Measurements from ENCODE around the gene POU4F3. TPM values are rescaled to one million over a fixed set of nuclear protein-coding genes. Genes with fewer than 3 reads are reported as not detected.

The POU4F3 gene
- total RNA-seq, 4 donors from 2014 or later = not detected

DNA sequence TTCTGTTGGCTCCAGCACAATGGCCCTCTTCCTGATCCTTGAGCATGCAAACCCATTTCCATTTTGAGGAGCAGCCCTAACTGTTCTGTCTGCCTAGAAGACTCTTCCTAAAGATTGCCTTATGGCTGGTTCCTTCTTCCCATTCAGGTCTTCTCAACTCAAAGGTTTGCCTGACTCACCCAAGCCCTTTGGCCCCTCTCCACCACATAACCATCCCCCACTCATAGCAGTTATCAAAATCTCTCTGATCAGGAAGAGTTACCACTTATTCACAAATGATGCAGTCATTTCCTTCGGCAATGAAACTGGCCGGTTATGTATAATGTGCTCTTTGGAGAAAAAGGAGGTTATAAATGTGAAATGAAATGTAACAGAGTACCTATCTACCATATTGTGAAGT, 8.9 kb upstream of the POU4F3 start:
- Histone ChIP-seq H3K27ac (no peak overlapping the region), H3K4me1 (no peaks in the 10 kb centered on the region), H3K4me3 (replicated peaks in 1 of 3) (no peak overlapping the region), H3K27me3 (no peaks in the 10 kb centered on the region), H3K9me3 (no peaks in the 10 kb centered on the region), H3K36me3 (no peaks in the 10 kb centered on the region)
- intact Hi-C loops (cut with DNase I) = no loop called here
- no peak for DNase-seq
- WGBS, 2 donors = 89 to 92% methylated on average over 2 of the region's 2 CpGs
- TF ChIP-seq POLR2A (IDR thresholded peaks at IDR 0.05) = no peak
- TF ChIP-seq, protein P1, sequence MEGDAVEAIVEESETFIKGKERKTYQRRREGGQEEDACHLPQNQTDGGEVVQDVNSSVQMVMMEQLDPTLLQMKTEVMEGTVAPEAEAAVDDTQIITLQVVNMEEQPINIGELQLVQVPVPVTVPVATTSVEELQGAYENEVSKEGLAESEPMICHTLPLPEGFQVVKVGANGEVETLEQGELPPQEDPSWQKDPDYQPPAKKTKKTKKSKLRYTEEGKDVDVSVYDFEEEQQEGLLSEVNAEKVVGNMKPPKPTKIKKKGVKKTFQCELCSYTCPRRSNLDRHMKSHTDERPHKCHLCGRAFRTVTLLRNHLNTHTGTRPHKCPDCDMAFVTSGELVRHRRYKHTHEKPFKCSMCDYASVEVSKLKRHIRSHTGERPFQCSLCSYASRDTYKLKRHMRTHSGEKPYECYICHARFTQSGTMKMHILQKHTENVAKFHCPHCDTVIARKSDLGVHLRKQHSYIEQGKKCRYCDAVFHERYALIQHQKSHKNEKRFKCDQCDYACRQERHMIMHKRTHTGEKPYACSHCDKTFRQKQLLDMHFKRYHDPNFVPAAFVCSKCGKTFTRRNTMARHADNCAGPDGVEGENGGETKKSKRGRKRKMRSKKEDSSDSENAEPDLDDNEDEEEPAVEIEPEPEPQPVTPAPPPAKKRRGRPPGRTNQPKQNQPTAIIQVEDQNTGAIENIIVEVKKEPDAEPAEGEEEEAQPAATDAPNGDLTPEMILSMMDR (IDR thresholded peaks at IDR 0.05) = no peak

DNA sequence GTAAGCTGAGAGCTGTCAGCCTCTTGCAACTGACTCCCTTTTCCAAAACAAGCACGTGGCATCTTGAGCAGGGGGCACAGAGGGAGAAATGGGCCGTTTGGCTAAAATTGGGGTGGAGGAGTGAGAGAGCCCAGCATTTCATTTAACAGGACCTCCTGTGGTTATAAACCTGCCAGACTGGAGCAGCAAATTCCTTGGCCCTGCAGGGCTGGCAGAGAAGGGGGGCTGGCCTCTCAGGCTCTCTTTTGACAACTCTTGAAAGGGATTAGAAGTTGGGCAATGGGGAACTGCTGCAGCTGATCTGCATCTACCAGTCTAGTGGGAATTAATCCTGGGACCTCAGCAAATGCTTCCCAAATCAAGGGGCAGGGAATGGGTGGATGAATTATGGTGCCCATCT, 7.2 kb upstream of the POU4F3 start:
- Histone ChIP-seq H3K4me1 (no peaks in the 10 kb centered on the region), H3K27ac (no peak overlapping the region), H3K9me3 (no peaks in the 10 kb centered on the region), H3K4me3 (replicated peaks in 1 of 3) (no peak overlapping the region), H3K36me3 (no peaks in the 10 kb centered on the region), H3K27me3 (no peaks in the 10 kb centered on the region)
- no peak for DNase-seq
- TF ChIP-seq POLR2A (IDR thresholded peaks at IDR 0.05) = no peak
- TF ChIP-seq, protein P1 (IDR thresholded peaks at IDR 0.05) = no peak
- 0 to 3% methylated on average over 2 of the region's 2 CpGs for WGBS, 2 donors
- intact Hi-C loops (cut with DNase I) = no loop called here

DNA sequence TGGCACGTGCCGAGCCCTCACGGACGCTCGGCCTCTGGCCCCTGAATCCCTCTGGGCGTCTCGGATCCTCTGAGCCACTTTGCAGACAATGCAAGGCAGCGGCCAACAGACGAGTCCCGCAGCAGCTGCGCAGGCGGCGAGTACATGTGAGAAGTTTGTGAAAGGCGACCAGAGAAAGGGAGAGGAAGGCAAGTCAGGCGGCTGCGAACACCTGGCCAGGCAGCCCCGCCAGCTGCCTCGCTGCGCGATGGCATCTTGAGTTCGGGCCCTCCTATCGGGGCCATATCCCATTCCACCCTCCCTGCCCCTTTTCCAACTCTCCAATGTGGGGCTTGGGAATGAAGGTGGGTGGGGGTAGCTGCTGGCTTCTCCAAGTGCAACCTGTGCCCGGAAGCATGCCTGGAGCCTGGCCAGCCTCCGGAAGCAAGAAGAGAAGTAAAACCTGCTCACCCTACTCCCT, 4.5 kb upstream of the POU4F3 start:
- TF ChIP-seq, protein P1 (IDR thresholded peaks at IDR 0.05) = no peak
- TF ChIP-seq POLR2A (IDR thresholded peaks at IDR 0.05) = no peak
- Histone ChIP-seq H3K4me3 (replicated peaks in 1 of 3) (no peak overlapping the region), H3K4me1 (no peaks in the 10 kb centered on the region), H3K36me3 (no peaks in the 10 kb centered on the region), H3K27me3 (no peaks in the 10 kb centered on the region), H3K27ac (no peak overlapping the region), H3K9me3 (no peaks in the 10 kb centered on the region)
- DNase-seq = no peak
- intact Hi-C loops (cut with DNase I) = no loop called here
- 1 to 4% methylated on average over 15 of the region's 24 CpGs for WGBS, 2 donors

DNA sequence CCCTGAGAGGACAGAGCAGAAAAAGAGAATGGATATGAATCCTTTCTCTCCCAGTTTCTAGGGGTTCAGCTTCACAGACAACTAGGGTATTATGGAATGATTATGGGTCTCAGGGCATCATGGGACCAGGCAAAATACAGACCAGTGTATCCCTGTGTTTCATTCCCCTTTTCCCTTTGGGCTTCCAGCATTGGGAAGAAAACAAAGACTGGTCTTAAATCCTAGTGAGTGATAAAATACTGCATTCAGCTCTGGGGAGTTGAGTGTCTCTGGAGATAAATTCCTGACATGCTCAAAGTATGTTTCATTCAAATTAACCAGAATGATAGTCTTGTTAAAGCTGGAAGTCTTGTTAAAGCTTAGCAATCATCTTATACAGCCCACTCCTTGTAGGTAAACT, 2.4 kb upstream of the POU4F3 start:
- intact Hi-C loops (cut with DNase I) = no loop called here
- no peak for DNase-seq
- Histone ChIP-seq H3K27ac (no peak overlapping the region), H3K4me1 (peaks cover 6 to 8% of the 10 kb centered on the region in 2 donors), H3K27me3 (peaks cover 14% of the 10 kb centered on the region), H3K4me3 (replicated peaks in 1 of 3) (no peak overlapping the region), H3K9me3 (no peaks in the 10 kb centered on the region), H3K36me3 (no peaks in the 10 kb centered on the region)
- no peak for TF ChIP-seq POLR2A (IDR thresholded peaks at IDR 0.05)
- TF ChIP-seq, protein P1 (IDR thresholded peaks at IDR 0.05) = no peak

DNA sequence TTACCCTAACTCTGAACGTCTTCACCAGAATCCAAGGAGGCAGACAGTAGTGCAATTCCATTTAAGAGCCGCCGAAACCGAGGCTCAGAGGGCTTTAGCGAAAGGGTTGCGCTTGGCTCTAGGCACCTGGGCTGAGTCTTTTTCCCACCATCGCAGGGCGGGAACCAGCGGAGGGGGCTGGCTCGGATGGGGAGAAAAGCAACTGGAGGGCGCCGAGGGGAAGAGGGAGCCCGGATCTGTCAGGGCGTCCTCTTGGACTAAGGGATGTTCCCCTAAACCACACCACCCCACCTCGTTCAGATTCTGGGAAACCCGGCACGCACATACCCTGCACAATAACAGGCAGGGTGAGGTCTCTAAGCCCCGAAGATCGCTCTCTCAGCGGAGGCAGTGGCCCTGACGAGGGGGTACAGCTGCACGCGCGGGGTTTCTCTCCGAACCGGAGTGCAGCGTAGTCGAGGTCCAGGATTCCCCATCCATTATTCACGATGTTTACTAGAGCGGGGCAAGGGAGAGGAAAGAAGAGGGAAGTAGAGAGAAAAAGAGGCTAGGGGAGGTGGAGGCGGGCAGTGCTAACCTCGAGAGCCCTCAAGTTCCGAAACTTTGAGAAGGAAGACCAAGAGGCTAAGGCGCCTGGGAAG, 1.3 kb upstream of the POU4F3 start:
- no peak for TF ChIP-seq POLR2A (IDR thresholded peaks at IDR 0.05)
- TF ChIP-seq, protein P1 (IDR thresholded peaks at IDR 0.05) = no peak
- Histone ChIP-seq H3K36me3 (no peaks in the 10 kb centered on the region), H3K27me3 (peaks cover 26% of the 10 kb centered on the region), H3K9me3 (no peaks in the 10 kb centered on the region), H3K4me3 (replicated peaks in 1 of 3) (no peak overlapping the region), H3K4me1 (peaks cover 6 to 8% of the 10 kb centered on the region in 2 donors), H3K27ac (no peak overlapping the region)
- no peak for DNase-seq
- intact Hi-C loops (cut with DNase I) = no loop called here
- WGBS, 2 donors = 3 to 4% methylated on average over 33 of the region's 34 CpGs
